Measurements from ENCODE around the gene MARK4. TPM values are rescaled to one million over a fixed set of nuclear protein-coding genes. Genes with fewer than 3 reads are reported as not detected.

Gene MARK4
- total RNA-seq, 4 donors from 2014 or later: 28.4 to 42.8 (median 35.3) TPM

DNA sequence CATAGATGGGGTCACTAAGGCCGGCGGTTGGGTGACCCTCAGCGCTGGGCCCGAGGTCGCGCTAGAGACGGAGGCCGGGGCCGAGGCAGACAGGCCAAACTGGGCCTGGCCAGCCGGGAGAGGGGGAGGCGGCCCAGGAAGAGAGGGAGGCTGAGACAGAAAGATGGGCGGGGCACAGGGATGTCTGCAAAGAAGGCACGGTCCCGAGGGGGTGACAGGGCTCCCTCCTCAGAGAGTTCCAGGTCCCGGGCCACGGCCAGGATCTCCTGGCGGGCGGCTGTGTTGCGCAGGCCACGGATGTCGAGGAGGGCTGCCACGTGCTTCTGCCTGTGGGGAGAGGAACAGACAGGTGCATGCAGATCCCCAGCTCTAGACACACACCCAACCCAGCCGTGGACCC, 38.0 kb upstream of the MARK4 start:
- WGBS, 2 donors: 81 to 83% methylated on average over 23 of the region's 23 CpGs
- intact Hi-C loops (cut with DNase I; ENCODE audit: low total_unique reads): no loop called here
- H3K4me3 ChIP-seq (ENCODE audit: low read depth, poor library complexity, severe bottlenecking): no peak overlapping the region
- no peak for TF ChIP-seq POLR2A (IDR thresholded peaks at IDR 0.05)
- TF ChIP-seq, protein P1, sequence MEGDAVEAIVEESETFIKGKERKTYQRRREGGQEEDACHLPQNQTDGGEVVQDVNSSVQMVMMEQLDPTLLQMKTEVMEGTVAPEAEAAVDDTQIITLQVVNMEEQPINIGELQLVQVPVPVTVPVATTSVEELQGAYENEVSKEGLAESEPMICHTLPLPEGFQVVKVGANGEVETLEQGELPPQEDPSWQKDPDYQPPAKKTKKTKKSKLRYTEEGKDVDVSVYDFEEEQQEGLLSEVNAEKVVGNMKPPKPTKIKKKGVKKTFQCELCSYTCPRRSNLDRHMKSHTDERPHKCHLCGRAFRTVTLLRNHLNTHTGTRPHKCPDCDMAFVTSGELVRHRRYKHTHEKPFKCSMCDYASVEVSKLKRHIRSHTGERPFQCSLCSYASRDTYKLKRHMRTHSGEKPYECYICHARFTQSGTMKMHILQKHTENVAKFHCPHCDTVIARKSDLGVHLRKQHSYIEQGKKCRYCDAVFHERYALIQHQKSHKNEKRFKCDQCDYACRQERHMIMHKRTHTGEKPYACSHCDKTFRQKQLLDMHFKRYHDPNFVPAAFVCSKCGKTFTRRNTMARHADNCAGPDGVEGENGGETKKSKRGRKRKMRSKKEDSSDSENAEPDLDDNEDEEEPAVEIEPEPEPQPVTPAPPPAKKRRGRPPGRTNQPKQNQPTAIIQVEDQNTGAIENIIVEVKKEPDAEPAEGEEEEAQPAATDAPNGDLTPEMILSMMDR (IDR thresholded peaks at IDR 0.05): no peak
- no peak for DNase-seq (ENCODE audit: low spot score in 2 of 2)

DNA sequence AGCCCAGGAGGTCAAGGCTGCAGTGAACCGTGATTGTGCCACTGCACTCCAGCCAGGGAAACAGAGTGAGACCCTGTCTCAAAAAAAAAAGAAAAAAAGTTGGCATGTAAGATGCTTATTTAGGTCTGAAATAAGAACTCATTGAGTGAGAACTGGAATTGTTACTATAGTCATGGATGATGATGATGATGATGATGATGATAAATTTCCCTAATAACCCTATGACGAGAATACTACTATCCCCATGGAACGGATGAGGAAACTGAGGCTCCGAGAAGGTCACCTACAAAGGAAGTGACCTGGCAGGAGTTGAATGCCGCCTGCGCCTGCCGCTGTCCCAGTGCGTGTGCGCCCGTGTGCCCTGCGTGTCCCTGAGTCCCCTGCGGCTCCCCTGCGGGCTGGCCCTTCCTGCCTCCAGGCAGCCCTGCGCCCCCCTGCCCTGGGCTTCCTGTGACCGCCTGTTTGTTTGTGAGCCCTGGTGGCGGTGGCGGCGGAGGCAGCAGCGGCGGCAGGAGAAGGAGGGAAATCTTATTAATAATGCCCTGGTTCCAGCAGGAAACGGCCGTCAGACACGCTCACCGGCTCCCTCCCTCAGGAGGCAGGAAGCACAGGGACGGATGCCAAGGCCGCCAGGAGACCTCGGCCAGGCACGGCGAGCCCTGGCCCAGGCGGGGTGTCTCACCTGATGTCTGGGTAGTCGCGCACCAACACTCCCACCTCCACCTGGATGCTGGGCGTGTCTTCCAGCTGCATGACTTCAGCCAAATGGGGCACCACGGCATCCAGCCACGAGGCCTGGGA, 35.5 kb upstream of the MARK4 start:
- TF ChIP-seq POLR2A (IDR thresholded peaks at IDR 0.05): no peak
- TF ChIP-seq, protein P1 (IDR thresholded peaks at IDR 0.05): no peak
- intact Hi-C loops (cut with DNase I; ENCODE audit: low total_unique reads): no loop called here
- DNase-seq (ENCODE audit: low spot score in 2 of 2): no peak
- 8 to 14% methylated on average over 32 to 33 of the region's 35 CpGs for WGBS, 2 donors
- no peak overlapping the region for H3K4me3 ChIP-seq (ENCODE audit: low read depth, poor library complexity, severe bottlenecking)

DNA sequence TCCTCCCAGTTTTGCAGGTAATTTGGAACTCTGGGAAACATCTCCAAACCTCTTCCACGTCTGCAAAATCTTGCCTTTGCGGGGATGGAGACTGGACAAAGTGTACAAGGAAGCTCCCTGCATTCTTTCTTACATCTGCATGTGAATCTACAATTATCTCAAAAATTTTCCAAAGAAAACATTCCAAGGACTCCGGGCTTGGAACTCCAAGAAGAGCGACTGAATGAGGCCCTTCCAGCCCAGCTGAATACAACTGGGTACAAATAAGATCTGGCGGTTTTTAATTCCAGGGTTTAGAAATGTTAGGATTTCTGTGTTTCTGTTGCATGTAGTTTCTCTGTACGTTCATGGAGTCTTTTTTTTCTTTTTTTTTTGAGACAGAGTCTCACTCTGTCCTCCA, 34.4 kb upstream of the MARK4 start:
- intact Hi-C loops (cut with DNase I; ENCODE audit: low total_unique reads): no loop called here
- no peak for DNase-seq (ENCODE audit: low spot score in 2 of 2)
- no peak overlapping the region for H3K4me3 ChIP-seq (ENCODE audit: low read depth, poor library complexity, severe bottlenecking)
- WGBS, 2 donors: 56 to 65% methylated on average over 6 of the region's 6 CpGs
- no peak for TF ChIP-seq POLR2A (IDR thresholded peaks at IDR 0.05)
- TF ChIP-seq, protein P1 (IDR thresholded peaks at IDR 0.05): no peak

DNA sequence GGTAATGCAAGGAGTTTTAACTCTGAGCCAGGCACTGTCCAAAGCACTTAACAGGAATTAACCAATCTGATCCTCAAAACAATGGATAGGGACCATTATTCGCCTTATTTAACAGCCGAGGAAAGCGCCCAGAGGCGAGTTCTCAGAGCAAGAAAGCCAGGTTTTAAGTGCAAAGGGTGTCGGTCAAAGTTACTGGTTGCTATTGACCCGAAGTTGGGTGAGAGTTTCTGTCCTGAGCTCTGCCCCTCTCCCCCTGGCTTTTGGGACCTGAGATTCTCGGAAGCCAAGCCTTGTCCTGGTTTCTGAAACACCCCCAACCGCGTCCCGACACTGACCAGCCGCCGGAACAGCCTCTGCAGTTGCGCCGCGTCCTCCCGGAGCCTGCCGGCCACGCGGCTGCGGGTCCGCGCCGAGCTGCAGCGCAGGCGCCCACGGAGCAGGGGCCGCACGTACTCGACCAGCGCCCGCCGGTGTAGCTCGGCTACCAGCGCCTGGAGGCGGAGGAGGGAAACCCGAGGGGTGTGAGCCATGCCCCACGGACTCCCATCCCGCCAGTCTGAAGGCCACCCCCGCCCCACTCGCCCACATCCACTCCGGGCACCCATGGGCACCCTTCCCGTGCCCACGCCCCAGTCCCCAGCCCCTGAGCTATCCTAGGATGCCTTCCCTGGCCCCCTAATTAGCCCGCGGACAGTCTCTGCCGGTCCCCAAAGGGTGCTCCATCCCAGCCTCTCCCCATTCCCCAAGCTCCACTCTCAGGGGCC, 33.7 kb upstream of the MARK4 start:
- no peak for DNase-seq (ENCODE audit: low spot score in 2 of 2)
- WGBS, 2 donors: 57 to 68% methylated on average over 43 to 46 of the region's 46 CpGs
- TF ChIP-seq, protein P1 (IDR thresholded peaks at IDR 0.05): no peak
- TF ChIP-seq POLR2A (IDR thresholded peaks at IDR 0.05): no peak
- no peak overlapping the region for H3K4me3 ChIP-seq (ENCODE audit: low read depth, poor library complexity, severe bottlenecking)
- intact Hi-C loops (cut with DNase I; ENCODE audit: low total_unique reads): no loop called here

DNA sequence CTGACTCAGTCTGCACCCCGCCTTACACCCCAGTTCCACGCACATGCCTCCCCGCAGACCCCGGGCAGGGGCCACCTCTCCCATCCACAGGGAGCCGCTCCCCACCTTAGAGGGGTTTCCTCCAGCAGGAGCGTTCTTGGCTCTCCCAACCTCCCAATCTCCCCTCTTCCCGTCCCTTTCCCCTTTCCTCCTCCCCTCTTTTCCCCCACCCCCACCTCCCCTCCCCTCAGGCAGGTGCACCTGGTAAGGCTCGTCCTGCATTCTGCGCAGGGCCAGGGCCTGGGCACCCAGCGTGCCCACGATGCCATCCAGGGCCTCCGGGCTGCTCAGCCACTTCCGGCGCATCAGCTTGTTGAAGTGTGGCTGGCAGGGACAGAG, 33.1 kb upstream of the MARK4 start:
- intact Hi-C loops (cut with DNase I; ENCODE audit: low total_unique reads): no loop called here
- WGBS, 2 donors: 57 to 71% methylated on average over 9 to 14 of the region's 14 CpGs
- TF ChIP-seq, protein P1 (IDR thresholded peaks at IDR 0.05): no peak
- no peak for TF ChIP-seq POLR2A (IDR thresholded peaks at IDR 0.05)
- no peak for DNase-seq (ENCODE audit: low spot score in 2 of 2)
- H3K4me3 ChIP-seq (ENCODE audit: low read depth, poor library complexity, severe bottlenecking): no peak overlapping the region

Measured in lower leg skin (tissue), 4 donors.